ENCODE measurements around the gene SKAP2. TPM values are rescaled to one million over a fixed set of nuclear protein-coding genes. Genes with fewer than 3 reads are reported as not detected.

SKAP2 gene
- total RNA-seq, 1 donor from 2014 or later: 50.8 TPM

- no peak for DNase-seq (ENCODE audit: low spot score in 2 of 2, unreplicated experiment in 2 of 2)
- Mint-ChIP-seq H3K36me3 (no peaks in the 10 kb centered on the region), H3K4me1 (peaks cover 9% of the 10 kb centered on the region), H3K27ac (no peak overlapping the region), H3K9me3 (no peaks in the 10 kb centered on the region), H3K4me3 (no peak overlapping the region), H3K27me3 (ENCODE audit: low read depth) (no peaks in the 10 kb centered on the region)
- no peak for TF ChIP-seq CTCF (IDR thresholded peaks at IDR 0.05; ENCODE audit: unreplicated experiment)
These were observed 35.1 kb upstream of the SKAP2 start for GRCh38 chr7:26899519-26899918.

- no peak for TF ChIP-seq CTCF (IDR thresholded peaks at IDR 0.05; ENCODE audit: unreplicated experiment)
- no peak for DNase-seq (ENCODE audit: low spot score in 2 of 2, unreplicated experiment in 2 of 2)
- H3K4me3 Mint-ChIP-seq: no peak overlapping the region
- H3K27me3 Mint-ChIP-seq (ENCODE audit: low read depth): no peaks in the 10 kb centered on the region
- H3K4me1 Mint-ChIP-seq: peaks cover 13% of the 10 kb centered on the region
- H3K36me3 Mint-ChIP-seq: no peaks in the 10 kb centered on the region
- no peak overlapping the region for H3K27ac Mint-ChIP-seq
- H3K9me3 Mint-ChIP-seq: no peaks in the 10 kb centered on the region
These were observed 34.5 kb upstream of the SKAP2 start for GRCh38 chr7:26898891-26899290.

GRCh38 chr7:26897928-26898327 lies 33.5 kb upstream of the SKAP2 start:
- no peak for TF ChIP-seq CTCF (IDR thresholded peaks at IDR 0.05; ENCODE audit: unreplicated experiment)
- H3K36me3 Mint-ChIP-seq: no peaks in the 10 kb centered on the region
- H3K4me1 Mint-ChIP-seq: peaks cover 15% of the 10 kb centered on the region
- H3K27me3 Mint-ChIP-seq (ENCODE audit: low read depth): no peaks in the 10 kb centered on the region
- no peak overlapping the region for H3K4me3 Mint-ChIP-seq
- no peak for DNase-seq (ENCODE audit: low spot score in 2 of 2, unreplicated experiment in 2 of 2)
- H3K9me3 Mint-ChIP-seq: no peaks in the 10 kb centered on the region
- H3K27ac Mint-ChIP-seq: no peak overlapping the region

GRCh38 chr7:26891400-26892350 lies 27.3 kb upstream of the SKAP2 start:
- no peak overlapping the region for H3K4me3 Mint-ChIP-seq
- H3K27ac Mint-ChIP-seq: no peak overlapping the region
- no peaks in the 10 kb centered on the region for H3K27me3 Mint-ChIP-seq (ENCODE audit: low read depth)
- no peaks in the 10 kb centered on the region for H3K36me3 Mint-ChIP-seq
- peaks cover 6% of the 10 kb centered on the region for H3K9me3 Mint-ChIP-seq
- DNase-seq (ENCODE audit: low spot score in 2 of 2, unreplicated experiment in 2 of 2): no peak
- no peak for TF ChIP-seq CTCF (IDR thresholded peaks at IDR 0.05; ENCODE audit: unreplicated experiment)
- H3K4me1 Mint-ChIP-seq: peaks cover 6% of the 10 kb centered on the region

- no peak overlapping the region for H3K27ac Mint-ChIP-seq
- peaks cover 33% of the 10 kb centered on the region for H3K9me3 Mint-ChIP-seq
- no peak overlapping the region for H3K4me3 Mint-ChIP-seq
- H3K36me3 Mint-ChIP-seq: peaks cover 10% of the 10 kb centered on the region
- no peak for TF ChIP-seq CTCF (IDR thresholded peaks at IDR 0.05; ENCODE audit: unreplicated experiment)
- no peaks in the 10 kb centered on the region for H3K4me1 Mint-ChIP-seq
- H3K27me3 Mint-ChIP-seq (ENCODE audit: low read depth): no peaks in the 10 kb centered on the region
- no peak for DNase-seq (ENCODE audit: low spot score in 2 of 2, unreplicated experiment in 2 of 2)
These were observed 16.5 kb upstream of the SKAP2 start for GRCh38 chr7:26880852-26881251.

All from mesothelial cell of epicardium (in vitro differentiated cells).